ENCODE measurements around the gene ACTBL2.

The ACTBL2 gene

DNA sequence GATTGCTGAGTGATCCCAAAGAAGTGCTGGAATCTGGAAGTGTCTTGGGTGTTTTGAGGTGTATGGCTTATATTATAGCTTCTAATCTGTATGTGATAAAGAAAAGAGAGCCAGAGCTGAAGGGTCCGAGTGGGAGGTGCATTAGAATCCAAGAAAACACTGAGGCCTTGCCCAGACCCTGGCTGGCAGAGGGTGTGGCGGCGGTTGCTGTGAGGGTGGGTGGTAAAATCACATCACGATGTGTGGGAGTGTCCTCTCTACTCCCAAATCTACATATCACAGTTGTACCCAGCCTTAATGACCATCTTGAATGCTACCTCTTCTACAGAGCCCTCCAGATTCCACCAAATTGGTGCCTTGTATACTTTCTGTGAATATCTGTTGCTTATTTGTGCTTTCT lies 28.9 kb downstream of the ACTBL2 start:
- Histone ChIP-seq H3K36me3 (ENCODE audit: insufficient read depth, low read length) (no peaks in the 10 kb centered on the region), H4K20me1 (ENCODE audit: insufficient read depth, low read length) (no peaks in the 10 kb centered on the region), H3K9me3 (ENCODE audit: low read length) (no peaks in the 10 kb centered on the region), H2AFZ (ENCODE audit: low read length) (no peak overlapping the region), H3K9ac (ENCODE audit: low read length) (no peak overlapping the region), H3K9me2 (ENCODE audit: low read depth, low read length) (no peaks in the 10 kb centered on the region), H3F3A (ENCODE audit: insufficient read depth, low read length) (no peaks in the 10 kb centered on the region), H3K4me3 (ENCODE audit: low read depth, low read length, poor library complexity, severe bottlenecking) (no peak overlapping the region), H3K27ac (ENCODE audit: low read depth, low read length, poor library complexity, severe bottlenecking) (no peak overlapping the region), H3K79me2 (ENCODE audit: insufficient read depth, low read length) (no peaks in the 10 kb centered on the region), H3K4me1 (ENCODE audit: insufficient read depth, low read length, severe bottlenecking) (no peaks in the 10 kb centered on the region), H3K4me2 (ENCODE audit: low read length) (no peak overlapping the region), H3K27me3 (ENCODE audit: insufficient read depth, low read length) (no peaks in the 10 kb centered on the region)
- TF ChIP-seq EZH2 (IDR thresholded peaks at IDR 0.05; ENCODE audit: borderline replicate concordance, low read length): no peak
- TF ChIP-seq, protein P1, sequence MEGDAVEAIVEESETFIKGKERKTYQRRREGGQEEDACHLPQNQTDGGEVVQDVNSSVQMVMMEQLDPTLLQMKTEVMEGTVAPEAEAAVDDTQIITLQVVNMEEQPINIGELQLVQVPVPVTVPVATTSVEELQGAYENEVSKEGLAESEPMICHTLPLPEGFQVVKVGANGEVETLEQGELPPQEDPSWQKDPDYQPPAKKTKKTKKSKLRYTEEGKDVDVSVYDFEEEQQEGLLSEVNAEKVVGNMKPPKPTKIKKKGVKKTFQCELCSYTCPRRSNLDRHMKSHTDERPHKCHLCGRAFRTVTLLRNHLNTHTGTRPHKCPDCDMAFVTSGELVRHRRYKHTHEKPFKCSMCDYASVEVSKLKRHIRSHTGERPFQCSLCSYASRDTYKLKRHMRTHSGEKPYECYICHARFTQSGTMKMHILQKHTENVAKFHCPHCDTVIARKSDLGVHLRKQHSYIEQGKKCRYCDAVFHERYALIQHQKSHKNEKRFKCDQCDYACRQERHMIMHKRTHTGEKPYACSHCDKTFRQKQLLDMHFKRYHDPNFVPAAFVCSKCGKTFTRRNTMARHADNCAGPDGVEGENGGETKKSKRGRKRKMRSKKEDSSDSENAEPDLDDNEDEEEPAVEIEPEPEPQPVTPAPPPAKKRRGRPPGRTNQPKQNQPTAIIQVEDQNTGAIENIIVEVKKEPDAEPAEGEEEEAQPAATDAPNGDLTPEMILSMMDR (IDR thresholded peaks at IDR 0.05; ENCODE audit: low read length): no peak

DNA sequence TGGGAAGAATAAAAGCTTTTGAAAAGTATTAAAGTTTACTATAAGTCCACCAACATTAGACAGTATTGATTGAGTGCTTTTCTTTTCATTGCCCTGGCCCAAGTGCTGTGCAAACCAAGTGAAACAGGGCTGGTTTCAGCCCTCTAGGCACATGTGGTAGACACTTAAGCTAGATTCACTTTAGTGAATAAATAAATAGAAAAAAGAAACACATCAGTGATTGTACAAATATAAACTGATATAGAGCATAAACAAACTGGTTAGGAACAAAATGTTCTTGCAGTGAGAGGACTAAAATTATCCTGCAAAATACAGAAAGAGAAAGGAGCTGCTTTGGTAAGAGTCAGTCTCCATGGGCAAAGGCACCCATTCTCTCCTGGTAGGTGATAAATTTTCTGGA lies 29.7 kb downstream of the ACTBL2 start:
- Histone ChIP-seq H2AFZ (ENCODE audit: low read length) (no peak overlapping the region), H3K9ac (ENCODE audit: low read length) (no peak overlapping the region), H3K27ac (ENCODE audit: low read depth, low read length, poor library complexity, severe bottlenecking) (no peak overlapping the region), H3K79me2 (ENCODE audit: insufficient read depth, low read length) (no peaks in the 10 kb centered on the region), H3K4me1 (ENCODE audit: insufficient read depth, low read length, severe bottlenecking) (no peaks in the 10 kb centered on the region), H3K9me3 (ENCODE audit: low read length) (no peaks in the 10 kb centered on the region), H3K36me3 (ENCODE audit: insufficient read depth, low read length) (no peaks in the 10 kb centered on the region), H4K20me1 (ENCODE audit: insufficient read depth, low read length) (no peaks in the 10 kb centered on the region), H3K9me2 (ENCODE audit: low read depth, low read length) (no peaks in the 10 kb centered on the region), H3K27me3 (ENCODE audit: insufficient read depth, low read length) (no peaks in the 10 kb centered on the region), H3K4me2 (ENCODE audit: low read length) (no peak overlapping the region), H3F3A (ENCODE audit: insufficient read depth, low read length) (no peaks in the 10 kb centered on the region), H3K4me3 (ENCODE audit: low read depth, low read length, poor library complexity, severe bottlenecking) (no peak overlapping the region)
- TF ChIP-seq, protein P1 (IDR thresholded peaks at IDR 0.05; ENCODE audit: low read length): no peak
- TF ChIP-seq EZH2 (IDR thresholded peaks at IDR 0.05; ENCODE audit: borderline replicate concordance, low read length): no peak

DNA sequence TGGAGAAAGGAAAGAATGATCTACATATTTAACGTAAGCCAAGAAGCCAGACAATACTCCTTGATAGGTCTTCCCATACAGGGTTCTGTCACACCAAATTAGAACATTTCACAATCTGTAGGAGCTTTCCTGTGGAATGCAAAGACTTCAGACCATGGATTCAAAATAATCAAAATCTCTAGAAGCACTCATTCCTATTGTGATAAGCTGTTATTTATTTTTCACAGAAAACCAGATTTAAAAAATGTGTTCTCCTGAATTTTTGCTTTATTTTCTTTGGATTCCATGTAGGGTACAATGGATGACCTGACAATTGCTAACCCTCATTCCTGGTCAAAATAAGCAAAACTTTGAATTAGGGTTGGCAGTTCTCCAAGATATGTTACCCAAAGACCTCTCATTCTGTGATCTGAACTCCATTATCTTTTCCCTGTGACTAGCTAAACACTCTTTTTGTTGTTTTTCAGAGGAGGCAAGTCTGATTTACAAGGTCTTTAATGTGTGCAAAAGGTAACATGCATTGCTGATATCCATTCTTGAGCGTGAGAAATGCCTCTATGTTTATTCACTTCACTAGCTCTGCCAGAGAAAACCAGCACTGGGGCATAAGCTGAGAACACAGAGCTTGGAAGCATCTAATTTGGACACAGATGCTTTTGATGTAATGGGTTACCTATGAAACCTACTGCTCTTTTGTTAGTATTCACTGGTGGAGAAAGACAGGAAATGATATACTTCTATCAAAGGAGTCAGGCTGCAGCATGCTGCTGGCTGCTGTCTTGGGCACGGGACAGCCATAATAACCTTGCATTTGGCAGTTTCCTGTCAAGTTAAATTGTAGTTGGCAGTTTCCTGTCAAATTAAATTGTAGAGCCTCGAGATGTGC lies 31.4 kb downstream of the ACTBL2 start:
- Histone ChIP-seq H3K27ac (ENCODE audit: low read depth, low read length, poor library complexity, severe bottlenecking) (no peak overlapping the region), H3K9me3 (ENCODE audit: low read length) (no peaks in the 10 kb centered on the region), H3K4me3 (ENCODE audit: low read depth, low read length, poor library complexity, severe bottlenecking) (no peak overlapping the region), H3F3A (ENCODE audit: insufficient read depth, low read length) (no peaks in the 10 kb centered on the region), H4K20me1 (ENCODE audit: insufficient read depth, low read length) (no peaks in the 10 kb centered on the region), H3K9me2 (ENCODE audit: low read depth, low read length) (no peaks in the 10 kb centered on the region), H3K4me1 (ENCODE audit: insufficient read depth, low read length, severe bottlenecking) (no peaks in the 10 kb centered on the region), H3K4me2 (ENCODE audit: low read length) (no peak overlapping the region), H3K9ac (ENCODE audit: low read length) (no peak overlapping the region), H3K27me3 (ENCODE audit: insufficient read depth, low read length) (no peaks in the 10 kb centered on the region), H3K79me2 (ENCODE audit: insufficient read depth, low read length) (no peaks in the 10 kb centered on the region), H3K36me3 (ENCODE audit: insufficient read depth, low read length) (no peaks in the 10 kb centered on the region), H2AFZ (ENCODE audit: low read length) (no peak overlapping the region)
- no peak for TF ChIP-seq EZH2 (IDR thresholded peaks at IDR 0.05; ENCODE audit: borderline replicate concordance, low read length)
- TF ChIP-seq, protein P1 (IDR thresholded peaks at IDR 0.05; ENCODE audit: low read length): no peak
